HCT116 (cell line): ENCODE measurements around the gene C1orf141. TPM values are rescaled to one million over a fixed set of nuclear protein-coding genes. Genes with fewer than 3 reads are reported as not detected.

Experiments used
- ATAC-seq: fragments of 200-7000 bp; cut with Tn5 transposase; 2 replicates; pipeline ENCODE4 v1.9.1; 2020; ENCODE audit warnings: mild to moderate bottlenecking, moderate library complexity
- BruUV-seq: library from RNA; stranded (reverse); fragments of 400-500 nt; replicated peaks from 2 replicates; lab custom pipeline; 2021; lab: Mats Ljungman, UMichigan
- CTCF ChIA-PET: fragments of 300-600 bp; sonication (Branson Sonifier 250); formaldehyde crosslinking; loops from one replicate; lab custom pipeline; 2021; ENCODE audit warnings: antibody characterized with exemption; lab: Charles Lee
- POLR2A ChIA-PET: fragments of 300-600, 350-600 bp; sonication (Branson Sonifier 250); formaldehyde crosslinking; loops from one replicate; lab custom pipeline; 2021; ENCODE audit warnings: antibody characterized with exemption; lab: Charles Lee
- RAD21 ChIA-PET, 2 experiments: fragments of 300-600 bp; sonication (Branson Sonifier 250); formaldehyde crosslinking; loops; one replicate each; lab custom pipeline; 2023; ENCODE audit warnings: low total read pairs in 2 of 2; ENCODE audit not compliant: uncharacterized antibody in 2 of 2, unreplicated experiment in 2 of 2, low non-redundant PET in 1 of 2; lab: Charles Lee
- DNase-seq: peaks from one replicate; pipeline ENCODE4 v3.0.0-alpha.2; 2010; ENCODE audit warnings: low read depth, low spot score
- H2AFZ ChIP-seq: fragments of 200-600 bp; shearing (Covaris generic), sonication (generic); 2 replicates; pipeline ENCODE4 v1.6.1; 2017; ENCODE audit warnings: low read depth, mixed run types, mixed read lengths, antibody characterized with exemption, low read length; ENCODE audit not compliant: poor library complexity, severe bottlenecking
- H3K27ac ChIP-seq: 2 replicates; pipeline ENCODE4 v1.5.1; 2012; ENCODE audit warnings: low read depth, low read length
- H3K27me3 ChIP-seq: fragments of 200-600 bp; sonication (generic); 2 replicates; pipeline ENCODE4 v1.6.1; 2016; ENCODE audit warnings: mixed run types, low read length, mixed read lengths; ENCODE audit not compliant: insufficient read depth
- H3K36me3 ChIP-seq, 2 experiments: fragments of 200-500 bp in 1 of 2; fragments of 200-600 bp in 1 of 2; sonication (Bioruptor generic) in 1 of 2; sonication (generic) in 1 of 2; 2 replicates each; pipeline versions ENCODE4 v1.5.1 to v1.6.1; 2014 to 2016; ENCODE audit warnings: low read length in 2 of 2, inconsistent platforms in 1 of 2, mixed read lengths in 1 of 2, mixed run types in 1 of 2; ENCODE audit not compliant: insufficient read depth in 2 of 2, control insufficient read depth in 1 of 2
- H3K4me1 ChIP-seq, 2 experiments: fragments of 200-600 bp in 1 of 2; sonication (generic) in 1 of 2; 2 replicates each; pipeline versions ENCODE4 v1.5.1 to v1.6.1; 2012 to 2017; ENCODE audit warnings: low read length in 2 of 2, inconsistent platforms in 1 of 2, mild to moderate bottlenecking in 1 of 2, mixed read lengths in 1 of 2, mixed run types in 1 of 2, moderate library complexity in 1 of 2; ENCODE audit not compliant: insufficient read depth in 2 of 2, control insufficient read depth in 1 of 2
- H3K4me2 ChIP-seq: fragments of 200-600 bp; sonication (generic); 2 replicates; pipeline ENCODE4 v1.6.1; 2017; ENCODE audit warnings: mixed run types, low read length, mixed read lengths
- H3K4me3 ChIP-seq, 2 experiments: fragments of 200-600 bp in 1 of 2; sonication (generic) in 1 of 2; replicated peaks in 1 of 2; 2 replicates each; pipeline ENCODE4 v1.5.1; 2011 to 2016; ENCODE audit warnings: low read length in 2 of 2, control low read depth in 1 of 2, low read depth in 1 of 2, mild to moderate bottlenecking in 1 of 2, mixed read lengths in 1 of 2, mixed run types in 1 of 2
- H3K79me2 ChIP-seq: fragments of 200-600 bp; sonication (generic); 2 replicates; pipeline ENCODE4 v1.6.1; 2017; ENCODE audit warnings: mild to moderate bottlenecking, mixed run types, low read length, moderate library complexity, mixed read lengths; ENCODE audit not compliant: insufficient read depth
- H3K9ac ChIP-seq: fragments of 200-600 bp; sonication (generic); 2 replicates; pipeline ENCODE4 v1.6.1; 2016; ENCODE audit warnings: low read length, mixed read lengths
- H3K9me2 ChIP-seq: fragments of 200-600 bp; sonication (generic), shearing (Covaris generic); 2 replicates; pipeline ENCODE4 v1.6.1; 2017; ENCODE audit warnings: mixed run types, mild to moderate bottlenecking, moderate library complexity; ENCODE audit not compliant: insufficient read depth
- H3K9me3 ChIP-seq, 2 experiments: fragments of 200-500 bp in 1 of 2; fragments of 200-600 bp in 1 of 2; sonication (Bioruptor generic) in 1 of 2; sonication (generic) in 1 of 2; 2 replicates each; pipeline ENCODE4 v1.6.1; 2014 to 2017; ENCODE audit warnings: low read length in 2 of 2, mixed read lengths in 2 of 2, inconsistent platforms in 1 of 2, low read depth in 1 of 2, mild to moderate bottlenecking in 1 of 2, mixed run types in 1 of 2, moderate library complexity in 1 of 2; ENCODE audit not compliant: control insufficient read depth in 1 of 2, insufficient read depth in 1 of 2
- H4K20me1 ChIP-seq: fragments of 200-600 bp; sonication (generic), shearing (Covaris generic); 2 replicates; pipeline ENCODE4 v1.6.1; 2017; ENCODE audit warnings: mixed run types, mild to moderate bottlenecking, moderate library complexity; ENCODE audit not compliant: insufficient read depth
- ATF3 ChIP-seq: IDR thresholded peaks from 2 replicates; pipeline ENCODE4 v1.6.1; 2012
- CBX3 ChIP-seq: IDR thresholded peaks from 2 replicates; pipeline ENCODE4 v1.6.1; 2012; ENCODE audit warnings: low read depth
- EGR1 ChIP-seq: IDR thresholded peaks from 2 replicates; pipeline ENCODE4 v1.6.1; 2012; ENCODE audit warnings: low read depth
- ELF1 ChIP-seq: IDR thresholded peaks from 2 replicates; pipeline ENCODE4 v1.6.1; 2012; ENCODE audit warnings: low read depth, borderline replicate concordance
- FOSL1 ChIP-seq: IDR thresholded peaks from 2 replicates; pipeline ENCODE4 v1.6.1; 2012; ENCODE audit warnings: low read depth
- JUND ChIP-seq: IDR thresholded peaks from 2 replicates; pipeline ENCODE4 v1.6.1; 2012
- POLR2A ChIP-seq: IDR thresholded peaks from 2 replicates; pipeline ENCODE4 v1.7.0; 2011; ENCODE audit warnings: borderline replicate concordance; ENCODE audit not compliant: insufficient read depth, insufficient read length; ENCODE audit errors: extremely low read depth
- POLR2AphosphoS5 ChIP-seq: IDR thresholded peaks from 2 replicates; pipeline ENCODE4 v1.6.1; 2011; ENCODE audit warnings: mild to moderate bottlenecking, low read depth, low read length, moderate library complexity
- RAD21 ChIP-seq: IDR thresholded peaks from 2 replicates; pipeline ENCODE4 v1.6.1; 2012; ENCODE audit warnings: low read depth, mild to moderate bottlenecking
- SIN3A ChIP-seq: IDR thresholded peaks from 2 replicates; pipeline ENCODE4 v1.6.1; 2012; ENCODE audit warnings: low read depth
- SP1 ChIP-seq: IDR thresholded peaks from 2 replicates; pipeline ENCODE4 v1.6.1; 2012; ENCODE audit warnings: low read depth
- YY1 ChIP-seq: IDR thresholded peaks from 2 replicates; pipeline ENCODE4 v1.6.1; 2011; ENCODE audit warnings: low read length, low read depth, moderate library complexity, mild to moderate bottlenecking; ENCODE audit not compliant: insufficient replicate concordance; ENCODE audit errors: extremely low read depth
- intact Hi-C: fragments of 100-400 bp; cut with micrococcal nuclease; formaldehyde crosslinking; loops from 2 replicates; pipeline ENCODE4 v1.10.0; 2022
- total RNA-seq: library from RNA; stranded (reverse); gene quantifications from one replicate; pipeline ENCODE4 v1.2.1, GENCODE V29; 2021; ENCODE audit not compliant: unreplicated experiment
- TF ChIP-seq, protein P1 (sequence below): IDR thresholded peaks from 2 replicates; pipeline ENCODE4 v1.6.1; 2011; ENCODE audit warnings: mild to moderate bottlenecking, low read length, moderate library complexity; ENCODE audit not compliant: insufficient replicate concordance; ENCODE audit errors: extremely low read depth
- TF ChIP-seq, protein P2 (sequence below), 3 experiments: fragments of 200-600 bp in 1 of 3; sonication (generic) in 1 of 3; IDR thresholded peaks in 2 of 3; conservative IDR thresholded peaks in 1 of 3; 2 replicates each; pipeline ENCODE4 v1.5.1; 2012 to 2017; ENCODE audit warnings: low read depth in 2 of 3, low read length in 2 of 3, antibody characterized with exemption in 1 of 3, borderline replicate concordance in 1 of 3, control low read depth in 1 of 3, mild to moderate bottlenecking in 1 of 3, mixed read lengths in 1 of 3, mixed run types in 1 of 3, moderate library complexity in 1 of 3; ENCODE audit not compliant: insufficient read depth in 1 of 3

The C1orf141 gene
- total RNA-seq, 1 experiment from 2014 or later, result not detected

GRCh38 chr1:67043366-67043765 is 91.4 kb downstream of the C1orf141 start:
- H3K27ac ChIP-seq, result no peak overlapping the region
- H3K79me2 ChIP-seq, result no peaks in the 10 kb centered on the region
- H2AFZ ChIP-seq, result no peak overlapping the region
- no TSS peak for BruUV-seq
- ATAC-seq (no peak), DNase-seq (no peak)
- TF ChIP-seq YY1 (no peak), RAD21 (no peak), POLR2AphosphoS5 (no peak), SIN3A (no peak), POLR2A (no peak), EGR1 (no peak), CBX3 (no peak), SP1 (no peak), JUND (no peak), ATF3 (no peak), FOSL1 (no peak), ELF1 (no peak)
- TF ChIP-seq, protein P1, sequence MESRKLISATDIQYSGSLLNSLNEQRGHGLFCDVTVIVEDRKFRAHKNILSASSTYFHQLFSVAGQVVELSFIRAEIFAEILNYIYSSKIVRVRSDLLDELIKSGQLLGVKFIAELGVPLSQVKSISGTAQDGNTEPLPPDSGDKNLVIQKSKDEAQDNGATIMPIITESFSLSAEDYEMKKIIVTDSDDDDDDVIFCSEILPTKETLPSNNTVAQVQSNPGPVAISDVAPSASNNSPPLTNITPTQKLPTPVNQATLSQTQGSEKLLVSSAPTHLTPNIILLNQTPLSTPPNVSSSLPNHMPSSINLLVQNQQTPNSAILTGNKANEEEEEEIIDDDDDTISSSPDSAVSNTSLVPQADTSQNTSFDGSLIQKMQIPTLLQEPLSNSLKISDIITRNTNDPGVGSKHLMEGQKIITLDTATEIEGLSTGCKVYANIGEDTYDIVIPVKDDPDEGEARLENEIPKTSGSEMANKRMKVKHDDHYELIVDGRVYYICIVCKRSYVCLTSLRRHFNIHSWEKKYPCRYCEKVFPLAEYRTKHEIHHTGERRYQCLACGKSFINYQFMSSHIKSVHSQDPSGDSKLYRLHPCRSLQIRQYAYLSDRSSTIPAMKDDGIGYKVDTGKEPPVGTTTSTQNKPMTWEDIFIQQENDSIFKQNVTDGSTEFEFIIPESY, result no peak
- TF ChIP-seq, protein P2, sequence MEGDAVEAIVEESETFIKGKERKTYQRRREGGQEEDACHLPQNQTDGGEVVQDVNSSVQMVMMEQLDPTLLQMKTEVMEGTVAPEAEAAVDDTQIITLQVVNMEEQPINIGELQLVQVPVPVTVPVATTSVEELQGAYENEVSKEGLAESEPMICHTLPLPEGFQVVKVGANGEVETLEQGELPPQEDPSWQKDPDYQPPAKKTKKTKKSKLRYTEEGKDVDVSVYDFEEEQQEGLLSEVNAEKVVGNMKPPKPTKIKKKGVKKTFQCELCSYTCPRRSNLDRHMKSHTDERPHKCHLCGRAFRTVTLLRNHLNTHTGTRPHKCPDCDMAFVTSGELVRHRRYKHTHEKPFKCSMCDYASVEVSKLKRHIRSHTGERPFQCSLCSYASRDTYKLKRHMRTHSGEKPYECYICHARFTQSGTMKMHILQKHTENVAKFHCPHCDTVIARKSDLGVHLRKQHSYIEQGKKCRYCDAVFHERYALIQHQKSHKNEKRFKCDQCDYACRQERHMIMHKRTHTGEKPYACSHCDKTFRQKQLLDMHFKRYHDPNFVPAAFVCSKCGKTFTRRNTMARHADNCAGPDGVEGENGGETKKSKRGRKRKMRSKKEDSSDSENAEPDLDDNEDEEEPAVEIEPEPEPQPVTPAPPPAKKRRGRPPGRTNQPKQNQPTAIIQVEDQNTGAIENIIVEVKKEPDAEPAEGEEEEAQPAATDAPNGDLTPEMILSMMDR (IDR thresholded peaks at IDR 0.05 in 2 of 3, conservative IDR thresholded peaks at IDR 0.05 in 1 of 3; ENCODE audit: borderline replicate concordance in 1 of 3, insufficient read depth in 1 of 3, low read depth in 2 of 3, low read length in 2 of 3), result no peak
- RAD21 ChIA-PET, result no interaction called here
- no peaks in the 10 kb centered on the region for H3K27me3 ChIP-seq
- no peaks in the 10 kb centered on the region for H3K9me3 ChIP-seq
- no peak overlapping the region for H3K9ac ChIP-seq
- intact Hi-C loops, result no loop called here
- H3K4me2 ChIP-seq, result no peak overlapping the region
- no peak overlapping the region for H3K4me3 ChIP-seq
- H3K9me2 ChIP-seq, result no peaks in the 10 kb centered on the region
- H3K36me3 ChIP-seq, result 0 out of 4 replicates have a peak, but pooled peaks cover 0 to 6% of the 10 kb centered on the region in 2 experiments
- no peaks in the 10 kb centered on the region for H3K4me1 ChIP-seq
- CTCF ChIA-PET, result no interaction called here
- no peaks in the 10 kb centered on the region for H4K20me1 ChIP-seq
- POLR2A ChIA-PET, result no interaction called here

Other genes starting within 250 kb of the C1orf141 start
- gene DNAI4, start 210.1 kb downstream of the C1orf141 start, total RNA-seq, result 3.9 TPM
- 28.7 TPM for gene MIER1, start 210.0 kb downstream of the C1orf141 start, total RNA-seq
- gene SLC35D1, start 80.8 kb downstream of the C1orf141 start, total RNA-seq, result 6.1 TPM
- not detected for gene IL23R, start 31.5 kb upstream of the C1orf141 start, total RNA-seq
- 0.22 TPM for gene IL12RB2, start 172.9 kb upstream of the C1orf141 start, total RNA-seq